Measurements from ENCODE around the gene SFI1. TPM values are rescaled to one million over a fixed set of nuclear protein-coding genes. Genes with fewer than 3 reads are reported as not detected.

The SFI1 gene
- total RNA-seq, 1 experiment from 2014 or later, result 53.1 TPM

- H3K4me2 ChIP-seq (ENCODE audit: low read length), result no peak overlapping the region
- intact Hi-C loops (cut with micrococcal nuclease), result no loop called here
- no peaks in the 10 kb centered on the region for H3K9me3 ChIP-seq (ENCODE audit: control insufficient read depth in 1 of 2, insufficient read depth in 1 of 2, low read depth in 1 of 2, low read length in 2 of 2)
- H3K9me2 ChIP-seq (ENCODE audit: insufficient read depth), result no peaks in the 10 kb centered on the region
- no TSS peak for BruUV-seq (replicated peaks)
- POLR2A ChIA-PET, result no interaction called here
- H3K79me2 ChIP-seq (ENCODE audit: insufficient read depth, low read length), result peaks cover 82% of the 10 kb centered on the region
- H3K4me1 ChIP-seq (ENCODE audit: control insufficient read depth in 1 of 2, insufficient read depth in 2 of 2, low read length in 2 of 2), result peaks cover 5 to 18% of the 10 kb centered on the region in 2 experiments; a peak in 3 of 4 replicates
- TF ChIP-seq YY1 (IDR thresholded peaks at IDR 0.05; ENCODE audit: extremely low read depth, insufficient replicate concordance, low read depth, low read length) (no peak), FOSL1 (IDR thresholded peaks at IDR 0.05; ENCODE audit: low read depth) (no peak), JUND (IDR thresholded peaks at IDR 0.05) (no peak), CBX3 (IDR thresholded peaks at IDR 0.05; ENCODE audit: low read depth) (no peak), MAX (IDR thresholded peaks at IDR 0.05) (no peak), ZFX (IDR thresholded peaks at IDR 0.05) (no peak)
- no peaks in the 10 kb centered on the region for H4K20me1 ChIP-seq (ENCODE audit: insufficient read depth)
- no peak overlapping the region for H2AFZ ChIP-seq (ENCODE audit: low read depth, low read length, poor library complexity, severe bottlenecking)
- H3K36me3 ChIP-seq (ENCODE audit: control insufficient read depth in 1 of 2, insufficient read depth in 2 of 2, low read length in 2 of 2), result peaks cover 5 to 17% of the 10 kb centered on the region in 2 experiments; a peak in 2 of 4 replicates
- no peak overlapping the region for H3K27ac ChIP-seq (ENCODE audit: low read depth, low read length)
- no peak for ATAC-seq
- CTCF ChIA-PET, result no interaction called here
- RAD21 ChIA-PET (ENCODE audit: low non-redundant PET in 1 of 2, low total read pairs in 2 of 2, uncharacterized antibody in 2 of 2, unreplicated experiment in 2 of 2), result no interaction called here
- H3K9ac ChIP-seq (ENCODE audit: low read length), result no peak overlapping the region
- H3K4me3 ChIP-seq (replicated peaks in 1 of 2; ENCODE audit: low read depth in 1 of 2, low read length in 2 of 2), result no peak overlapping the region
- H3K27me3 ChIP-seq (ENCODE audit: insufficient read depth, low read length), result no peaks in the 10 kb centered on the region
- DNase-seq (ENCODE audit: low read depth, low spot score), result no peak
These were observed 128.9 kb downstream of the SFI1 start for GRCh38 chr22:31625257-31625640.

GRCh38 chr22:31625661-31626426, 129.5 kb downstream of the SFI1 start:
- POLR2A ChIA-PET, result no interaction called here

More at GRCh38 chr22:31625661-31626426, 129.5 kb downstream of the SFI1 start:
- RAD21 ChIA-PET (ENCODE audit: low non-redundant PET in 1 of 2, low total read pairs in 2 of 2, uncharacterized antibody in 2 of 2, unreplicated experiment in 2 of 2), result no interaction called here
- no peak for DNase-seq (ENCODE audit: low read depth, low spot score)
- no peak overlapping the region for H3K4me3 ChIP-seq (replicated peaks in 1 of 2; ENCODE audit: low read depth in 1 of 2, low read length in 2 of 2)
- peak overlapping the region; percentile 18; the same call in 1 of the 2 replicates for H3K27ac ChIP-seq (ENCODE audit: low read depth, low read length)
- intact Hi-C loops (cut with micrococcal nuclease), result no loop called here
- H3K4me1 ChIP-seq (ENCODE audit: control insufficient read depth in 1 of 2, insufficient read depth in 2 of 2, low read length in 2 of 2), result peaks cover 5 to 20% of the 10 kb centered on the region in 2 experiments; a peak in 3 of 4 replicates
- H3K36me3 ChIP-seq (ENCODE audit: control insufficient read depth in 1 of 2, insufficient read depth in 2 of 2, low read length in 2 of 2), result peaks cover under 1 to 15% of the 10 kb centered on the region in 2 experiments; a peak in 2 of 4 replicates
- ATAC-seq, result no peak
- CTCF ChIA-PET, result no interaction called here
- H4K20me1 ChIP-seq (ENCODE audit: insufficient read depth), result no peaks in the 10 kb centered on the region
- BruUV-seq (replicated peaks), result no TSS peak
- H3K9ac ChIP-seq (ENCODE audit: low read length), result no peak overlapping the region
- H3K79me2 ChIP-seq (ENCODE audit: insufficient read depth, low read length), result peaks cover 88% of the 10 kb centered on the region
- H2AFZ ChIP-seq (ENCODE audit: low read depth, low read length, poor library complexity, severe bottlenecking), result no peak overlapping the region
- H3K27me3 ChIP-seq (ENCODE audit: insufficient read depth, low read length), result no peaks in the 10 kb centered on the region
- H3K4me2 ChIP-seq (ENCODE audit: low read length), result no peak overlapping the region
- no peak for TF ChIP-seq ZNF274 (IDR thresholded peaks at IDR 0.05; ENCODE audit: low read depth, low read length)
- no peak for TF ChIP-seq ZBTB33 (IDR thresholded peaks at IDR 0.05; ENCODE audit: extremely low read depth, insufficient replicate concordance, low read length)
- TF ChIP-seq ATF3 (IDR thresholded peaks at IDR 0.05), result no peak
- no peak for TF ChIP-seq CBX3 (IDR thresholded peaks at IDR 0.05; ENCODE audit: low read depth)
- no peaks in the 10 kb centered on the region for H3K9me2 ChIP-seq (ENCODE audit: insufficient read depth)
- H3K9me3 ChIP-seq (ENCODE audit: control insufficient read depth in 1 of 2, insufficient read depth in 1 of 2, low read depth in 1 of 2, low read length in 2 of 2), result no peaks in the 10 kb centered on the region

Measured in HCT116 (cell line).